OCI-LY7 (cell line): ENCODE results near the gene EDEM3.

Source experiments
- EZH2phosphoT487 ChIP-seq: fragments of 200-600 bp; sonication (generic); IDR thresholded peaks from 2 replicates; pipeline ENCODE4 v1.6.1; 2018; ENCODE audit warnings: low read depth, borderline replicate concordance, mild to moderate bottlenecking, mixed run types, antibody characterized with exemption, low read length, moderate library complexity, mixed read lengths
- TF ChIP-seq, protein P1 (sequence below): fragments of 200-600 bp; sonication (generic); conservative IDR thresholded peaks from 2 replicates; pipeline ENCODE4 v1.5.1; 2014; ENCODE audit warnings: mild to moderate bottlenecking, antibody characterized with exemption, low read length, moderate library complexity, mixed read lengths

DNA sequence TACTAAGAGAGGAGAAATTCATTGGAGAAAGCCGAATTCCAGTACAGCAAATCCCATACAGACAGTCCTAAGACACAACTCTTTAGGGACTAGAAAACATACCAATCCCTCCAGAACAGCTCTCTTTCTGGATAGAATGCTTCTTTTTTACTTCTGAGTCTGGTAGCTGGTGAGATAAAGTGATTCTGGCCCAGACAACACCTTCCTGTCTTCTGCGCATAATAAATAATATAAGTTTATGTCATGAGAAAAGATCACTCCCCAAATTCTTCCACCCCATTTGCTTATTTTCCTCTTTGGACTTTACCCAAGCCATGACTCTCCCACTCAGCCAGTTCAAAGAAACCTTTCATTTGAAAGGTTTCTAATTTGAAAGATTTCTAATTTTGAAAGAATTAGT is 98.4 kb downstream of the EDEM3 start:
- TF ChIP-seq EZH2phosphoT487, result no peak
- TF ChIP-seq, protein P1, sequence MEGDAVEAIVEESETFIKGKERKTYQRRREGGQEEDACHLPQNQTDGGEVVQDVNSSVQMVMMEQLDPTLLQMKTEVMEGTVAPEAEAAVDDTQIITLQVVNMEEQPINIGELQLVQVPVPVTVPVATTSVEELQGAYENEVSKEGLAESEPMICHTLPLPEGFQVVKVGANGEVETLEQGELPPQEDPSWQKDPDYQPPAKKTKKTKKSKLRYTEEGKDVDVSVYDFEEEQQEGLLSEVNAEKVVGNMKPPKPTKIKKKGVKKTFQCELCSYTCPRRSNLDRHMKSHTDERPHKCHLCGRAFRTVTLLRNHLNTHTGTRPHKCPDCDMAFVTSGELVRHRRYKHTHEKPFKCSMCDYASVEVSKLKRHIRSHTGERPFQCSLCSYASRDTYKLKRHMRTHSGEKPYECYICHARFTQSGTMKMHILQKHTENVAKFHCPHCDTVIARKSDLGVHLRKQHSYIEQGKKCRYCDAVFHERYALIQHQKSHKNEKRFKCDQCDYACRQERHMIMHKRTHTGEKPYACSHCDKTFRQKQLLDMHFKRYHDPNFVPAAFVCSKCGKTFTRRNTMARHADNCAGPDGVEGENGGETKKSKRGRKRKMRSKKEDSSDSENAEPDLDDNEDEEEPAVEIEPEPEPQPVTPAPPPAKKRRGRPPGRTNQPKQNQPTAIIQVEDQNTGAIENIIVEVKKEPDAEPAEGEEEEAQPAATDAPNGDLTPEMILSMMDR, result no peak
